ENCODE data around the gene IPCEF1.
"Not testable (repeated sequence)": the region's sequence is repeated elsewhere in the genome, so short reads cannot be mapped to it uniquely, and the experiment has no call there.

The IPCEF1 gene

DNA sequence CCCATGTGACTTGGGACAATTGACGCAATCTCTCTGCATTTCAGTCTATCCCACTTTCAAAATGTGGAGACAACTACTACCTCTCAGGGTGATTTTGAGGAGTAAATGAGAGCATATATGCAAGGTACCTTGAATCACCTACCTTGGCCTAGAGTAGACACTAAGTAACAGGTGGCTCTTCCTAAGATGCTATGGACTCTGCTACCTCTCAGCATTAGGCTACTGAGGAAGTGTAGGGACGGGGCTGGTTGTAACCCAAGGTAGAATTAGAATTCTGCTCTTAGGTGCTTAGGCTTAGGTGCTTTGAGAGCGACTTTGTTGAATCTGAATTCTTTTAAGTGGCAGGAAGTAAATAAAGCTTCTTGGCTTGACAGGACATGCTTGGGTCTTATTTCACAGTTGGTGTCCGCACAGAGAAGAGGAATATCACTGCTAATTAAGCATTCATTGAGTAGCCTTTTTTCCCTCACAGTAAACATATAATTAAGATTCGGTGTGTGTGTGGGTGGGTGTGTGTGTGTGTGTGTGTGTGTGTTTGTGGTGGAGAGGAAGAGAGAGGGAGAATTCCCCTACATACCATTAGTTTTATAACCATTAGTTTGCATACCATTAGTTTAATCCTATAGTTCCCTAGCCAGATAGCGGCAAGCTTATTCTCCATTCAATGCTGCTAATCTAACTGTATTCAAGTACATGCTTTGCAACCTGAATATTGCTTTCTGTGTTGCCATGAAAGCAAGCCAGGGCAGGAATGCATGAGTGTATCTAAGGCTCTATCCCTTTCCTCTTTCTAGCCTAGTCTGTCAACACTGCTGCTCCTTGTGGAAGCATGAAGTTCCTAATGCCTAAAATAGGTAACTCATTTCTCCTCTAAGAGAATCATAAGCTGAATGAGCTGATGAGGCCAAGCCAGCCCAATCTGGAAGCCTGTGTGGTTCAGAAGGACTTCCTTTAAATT lies 112.5 kb downstream of the IPCEF1 start:
- H2AFZ ChIP-seq (ENCODE audit: low read length): no peak overlapping the region
- TF ChIP-seq EZH2phosphoT487 (IDR thresholded peaks at IDR 0.05; ENCODE audit: borderline replicate concordance): no peak
- TF ChIP-seq, protein P1, sequence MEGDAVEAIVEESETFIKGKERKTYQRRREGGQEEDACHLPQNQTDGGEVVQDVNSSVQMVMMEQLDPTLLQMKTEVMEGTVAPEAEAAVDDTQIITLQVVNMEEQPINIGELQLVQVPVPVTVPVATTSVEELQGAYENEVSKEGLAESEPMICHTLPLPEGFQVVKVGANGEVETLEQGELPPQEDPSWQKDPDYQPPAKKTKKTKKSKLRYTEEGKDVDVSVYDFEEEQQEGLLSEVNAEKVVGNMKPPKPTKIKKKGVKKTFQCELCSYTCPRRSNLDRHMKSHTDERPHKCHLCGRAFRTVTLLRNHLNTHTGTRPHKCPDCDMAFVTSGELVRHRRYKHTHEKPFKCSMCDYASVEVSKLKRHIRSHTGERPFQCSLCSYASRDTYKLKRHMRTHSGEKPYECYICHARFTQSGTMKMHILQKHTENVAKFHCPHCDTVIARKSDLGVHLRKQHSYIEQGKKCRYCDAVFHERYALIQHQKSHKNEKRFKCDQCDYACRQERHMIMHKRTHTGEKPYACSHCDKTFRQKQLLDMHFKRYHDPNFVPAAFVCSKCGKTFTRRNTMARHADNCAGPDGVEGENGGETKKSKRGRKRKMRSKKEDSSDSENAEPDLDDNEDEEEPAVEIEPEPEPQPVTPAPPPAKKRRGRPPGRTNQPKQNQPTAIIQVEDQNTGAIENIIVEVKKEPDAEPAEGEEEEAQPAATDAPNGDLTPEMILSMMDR (conservative IDR thresholded peaks at IDR 0.05; ENCODE audit: low read length): no peak
- H3K9me2 ChIP-seq (replicated peaks; ENCODE audit: low read depth, low read length): no peaks in the 10 kb centered on the region
- H4K20me1 ChIP-seq (ENCODE audit: insufficient read depth, low read length, poor library complexity, severe bottlenecking): no peaks in the 10 kb centered on the region
- peak overlapping the region; percentile 53 for H3K9ac ChIP-seq (ENCODE audit: low read depth, low read length, poor library complexity, severe bottlenecking)
- H3K79me2 ChIP-seq (ENCODE audit: insufficient read depth, low read length): peaks cover 18% of the 10 kb centered on the region
- H3K36me3 ChIP-seq (ENCODE audit: insufficient read depth, low read length): no peaks in the 10 kb centered on the region
- 0 out of 2 replicates have a peak, but pooled peaks cover 2% of the 10 kb centered on the region for H3F3A ChIP-seq (ENCODE audit: low read depth)
- H3K9me3 ChIP-seq (ENCODE audit: insufficient read depth, low read depth, low read length): no peaks in the 10 kb centered on the region
- H3K27me3 ChIP-seq (ENCODE audit: insufficient read depth, low read length, poor library complexity, severe bottlenecking): no peaks in the 10 kb centered on the region
- peak overlapping the region; percentile 75 for H3K4me3 ChIP-seq (ENCODE audit: low read length, poor library complexity, severe bottlenecking)
- H3K4me1 ChIP-seq (ENCODE audit: insufficient read depth, low read length, poor library complexity, severe bottlenecking): peaks cover 60% of the 10 kb centered on the region
- H3K4me2 ChIP-seq (ENCODE audit: low read depth, low read length, poor library complexity, severe bottlenecking): peak overlapping the region; percentile 90

DNA sequence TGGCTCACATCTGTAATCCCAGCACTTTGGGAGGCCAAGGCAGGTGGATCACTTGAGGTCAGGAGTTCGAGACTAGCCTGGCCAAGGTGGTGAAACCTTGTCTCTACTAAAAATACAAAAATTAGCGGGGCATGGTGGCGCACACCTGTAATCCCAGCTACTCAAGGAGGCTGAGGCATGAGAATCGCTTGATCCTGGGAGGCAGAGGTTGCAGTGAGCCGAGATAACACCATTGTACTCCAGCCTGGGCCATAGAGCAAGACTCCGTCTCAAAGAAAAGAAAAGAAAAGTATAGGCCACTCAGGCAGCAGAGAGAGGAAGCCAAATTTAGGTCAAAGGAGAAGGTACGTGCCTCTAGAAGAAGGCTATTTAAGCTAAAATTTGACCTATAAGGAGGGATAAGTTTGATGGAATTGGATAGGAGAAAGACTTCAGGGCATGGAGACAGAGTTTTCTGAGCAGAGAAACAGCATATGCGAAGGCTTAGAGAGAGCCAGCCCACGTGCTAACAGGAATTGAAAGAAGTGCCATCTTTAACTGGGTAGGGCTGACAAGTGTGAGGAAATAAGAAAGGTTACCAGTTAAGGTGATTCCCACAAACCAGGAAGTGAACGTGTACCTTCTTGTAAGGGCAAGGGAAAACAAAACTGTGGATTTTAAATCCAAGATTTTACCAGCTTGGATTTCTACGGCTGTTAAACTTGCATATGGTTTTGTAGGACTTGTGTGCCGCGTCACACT lies 113.8 kb downstream of the IPCEF1 start:
- H3F3A ChIP-seq (ENCODE audit: low read depth): 0 out of 2 replicates have a peak, but pooled peaks cover 2% of the 10 kb centered on the region
- peaks cover 18% of the 10 kb centered on the region for H3K79me2 ChIP-seq (ENCODE audit: insufficient read depth, low read length)
- H3K27me3 ChIP-seq (ENCODE audit: insufficient read depth, low read length, poor library complexity, severe bottlenecking): no peaks in the 10 kb centered on the region
- H2AFZ ChIP-seq (ENCODE audit: low read length): no peak overlapping the region
- no peak overlapping the region for H3K9ac ChIP-seq (ENCODE audit: low read depth, low read length, poor library complexity, severe bottlenecking)
- no peaks in the 10 kb centered on the region for H3K9me3 ChIP-seq (ENCODE audit: insufficient read depth, low read depth, low read length)
- H4K20me1 ChIP-seq (ENCODE audit: insufficient read depth, low read length, poor library complexity, severe bottlenecking): no peaks in the 10 kb centered on the region
- peak overlapping the region; percentile 90 for H3K4me2 ChIP-seq (ENCODE audit: low read depth, low read length, poor library complexity, severe bottlenecking)
- no peaks in the 10 kb centered on the region for H3K36me3 ChIP-seq (ENCODE audit: insufficient read depth, low read length)
- H3K9me2 ChIP-seq (replicated peaks; ENCODE audit: low read depth, low read length): no peaks in the 10 kb centered on the region
- H3K4me3 ChIP-seq (ENCODE audit: low read length, poor library complexity, severe bottlenecking): peak overlapping the region; percentile 15
- TF ChIP-seq EZH2phosphoT487 (IDR thresholded peaks at IDR 0.05; ENCODE audit: borderline replicate concordance): no peak
- TF ChIP-seq, protein P1 (conservative IDR thresholded peaks at IDR 0.05; ENCODE audit: low read length): no peak
- H3K4me1 ChIP-seq (ENCODE audit: insufficient read depth, low read length, poor library complexity, severe bottlenecking): peaks cover 53% of the 10 kb centered on the region

DNA sequence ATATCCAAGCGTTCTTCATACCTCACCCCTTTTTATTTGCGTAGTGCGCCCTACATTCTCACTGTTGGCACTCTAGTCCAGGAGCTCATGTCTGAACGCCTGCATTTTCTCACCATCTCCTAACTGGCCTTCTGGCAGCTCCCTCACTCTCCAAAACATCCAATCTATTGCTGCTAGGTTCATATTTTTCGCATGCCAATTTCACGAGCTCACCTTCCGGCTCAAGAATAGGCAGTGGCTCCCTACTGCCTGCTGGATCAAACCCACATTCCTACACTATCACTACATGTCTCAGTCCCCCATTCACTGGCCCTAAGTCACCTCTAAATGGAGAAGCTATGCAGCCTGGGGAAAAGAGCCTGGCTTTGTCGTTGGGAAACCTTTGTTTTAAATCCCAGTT lies 115.0 kb downstream of the IPCEF1 start:
- Histone ChIP-seq H3K79me2 (ENCODE audit: insufficient read depth, low read length) (peaks cover 18% of the 10 kb centered on the region), H3K9ac (ENCODE audit: low read depth, low read length, poor library complexity, severe bottlenecking) (no peak overlapping the region), H3K9me2 (replicated peaks; ENCODE audit: low read depth, low read length) (no peaks in the 10 kb centered on the region), H3K4me1 (ENCODE audit: insufficient read depth, low read length, poor library complexity, severe bottlenecking) (peaks cover 41% of the 10 kb centered on the region), H3K9me3 (ENCODE audit: insufficient read depth, low read depth, low read length) (no peaks in the 10 kb centered on the region), H4K20me1 (ENCODE audit: insufficient read depth, low read length, poor library complexity, severe bottlenecking) (no peaks in the 10 kb centered on the region), H3F3A (ENCODE audit: low read depth) (0 out of 2 replicates have a peak, but pooled peaks cover 2% of the 10 kb centered on the region), H3K4me2 (ENCODE audit: low read depth, low read length, poor library complexity, severe bottlenecking) (no peak overlapping the region), H2AFZ (ENCODE audit: low read length) (no peak overlapping the region), H3K36me3 (ENCODE audit: insufficient read depth, low read length) (no peaks in the 10 kb centered on the region), H3K27me3 (ENCODE audit: insufficient read depth, low read length, poor library complexity, severe bottlenecking) (no peaks in the 10 kb centered on the region), H3K4me3 (ENCODE audit: low read length, poor library complexity, severe bottlenecking) (no peak overlapping the region)
- TF ChIP-seq EZH2phosphoT487 (IDR thresholded peaks at IDR 0.05; ENCODE audit: borderline replicate concordance): no peak
- TF ChIP-seq, protein P1 (conservative IDR thresholded peaks at IDR 0.05; ENCODE audit: low read length): no peak

DNA sequence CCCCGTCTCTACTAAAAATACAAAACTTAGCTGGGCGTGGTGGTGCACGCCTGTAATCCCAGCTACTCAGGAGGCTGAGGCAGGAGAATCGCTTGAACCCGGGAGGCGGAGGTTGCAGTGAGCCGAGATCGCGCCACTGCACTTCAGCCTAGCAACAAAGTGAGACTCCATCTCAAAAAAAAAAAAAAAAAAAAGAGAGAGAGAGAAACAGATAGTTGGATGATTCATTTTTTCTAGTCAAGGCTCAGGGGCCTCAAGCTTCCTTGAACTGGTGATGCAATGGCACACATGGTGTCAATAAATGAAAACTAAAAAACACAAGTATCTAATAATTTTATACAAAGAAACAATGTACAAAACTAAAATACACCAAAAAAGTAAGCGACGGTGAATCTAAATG lies 115.5 kb downstream of the IPCEF1 start:
- H3K4me3 ChIP-seq (ENCODE audit: low read length, poor library complexity, severe bottlenecking); H2AFZ ChIP-seq (ENCODE audit: low read length); H3K36me3 ChIP-seq (ENCODE audit: insufficient read depth, low read length); H3K27me3 ChIP-seq (ENCODE audit: insufficient read depth, low read length, poor library complexity, severe bottlenecking); H4K20me1 ChIP-seq (ENCODE audit: insufficient read depth, low read length, poor library complexity, severe bottlenecking); H3K9me2 ChIP-seq (replicated peaks; ENCODE audit: low read depth, low read length); H3K9me3 ChIP-seq (ENCODE audit: insufficient read depth, low read depth, low read length); H3F3A ChIP-seq (ENCODE audit: low read depth); H3K9ac ChIP-seq (ENCODE audit: low read depth, low read length, poor library complexity, severe bottlenecking): not testable (repeated sequence)
- peaks cover 18% of the 10 kb centered on the region; the same call in 1 of the 2 replicates for H3K79me2 ChIP-seq (ENCODE audit: insufficient read depth, low read length)
- H3K4me1 ChIP-seq (ENCODE audit: insufficient read depth, low read length, poor library complexity, severe bottlenecking): peaks cover 36% of the 10 kb centered on the region
- H3K4me2 ChIP-seq (ENCODE audit: low read depth, low read length, poor library complexity, severe bottlenecking): peak overlapping the region; percentile 29
